Ovary (tissue), 3 donors: Measurements from ENCODE around the gene PAK2.

Experiments used
- CTCF ChIP-seq, 3 donors: fragments of 450-650 bp in 2 of 3; fragments of 200-600 bp in 1 of 3; IDR thresholded peaks; one replicate each; pipeline versions ENCODE4 v1.5.1 to v1.8.0; 2016 to 2022; ENCODE audit warnings: antibody characterized with exemption in 3 of 3, mild to moderate bottlenecking in 1 of 3
- EP300 ChIP-seq: sonication (generic); formaldehyde crosslinking; IDR thresholded peaks from one replicate; pipeline ENCODE4 v1.6.1; 2017; ENCODE audit warnings: antibody characterized with exemption
- POLR2A ChIP-seq: fragments of 450-650 bp; IDR thresholded peaks from one replicate; pipeline ENCODE4 v1.6.1; 2017; ENCODE audit warnings: antibody characterized with exemption, mild to moderate bottlenecking, moderate library complexity
- donor health status: DM: no; HTN: no; CAD: no.

- TF ChIP-seq CTCF (IDR thresholded peaks at IDR 0.05) (no peak), POLR2A (no peak), EP300 (no peak)
These were observed 14.7 kb downstream of the PAK2 start for GRCh38 chr3:196754091-196754981.
